Measurements from ENCODE around the gene IFNL3. TPM values are rescaled to one million over a fixed set of nuclear protein-coding genes. Genes with fewer than 3 reads are reported as not detected.

IFNL3 gene
- total RNA-seq, 2 donors from 2014 or later: not detected

- peak in 1 of 2 donors; percentile 12 for ATAC-seq
- intact Hi-C loops (cut with DNase I): loop anchor here in 1 of 2 donors (10.0 kb wide), 1 partner anchor 127 kb away; the partner anchor contains the start of gene LRFN1
Measured at GRCh38 chr19:39197808-39198207, 47.0 kb downstream of the IFNL3 start.

DNA sequence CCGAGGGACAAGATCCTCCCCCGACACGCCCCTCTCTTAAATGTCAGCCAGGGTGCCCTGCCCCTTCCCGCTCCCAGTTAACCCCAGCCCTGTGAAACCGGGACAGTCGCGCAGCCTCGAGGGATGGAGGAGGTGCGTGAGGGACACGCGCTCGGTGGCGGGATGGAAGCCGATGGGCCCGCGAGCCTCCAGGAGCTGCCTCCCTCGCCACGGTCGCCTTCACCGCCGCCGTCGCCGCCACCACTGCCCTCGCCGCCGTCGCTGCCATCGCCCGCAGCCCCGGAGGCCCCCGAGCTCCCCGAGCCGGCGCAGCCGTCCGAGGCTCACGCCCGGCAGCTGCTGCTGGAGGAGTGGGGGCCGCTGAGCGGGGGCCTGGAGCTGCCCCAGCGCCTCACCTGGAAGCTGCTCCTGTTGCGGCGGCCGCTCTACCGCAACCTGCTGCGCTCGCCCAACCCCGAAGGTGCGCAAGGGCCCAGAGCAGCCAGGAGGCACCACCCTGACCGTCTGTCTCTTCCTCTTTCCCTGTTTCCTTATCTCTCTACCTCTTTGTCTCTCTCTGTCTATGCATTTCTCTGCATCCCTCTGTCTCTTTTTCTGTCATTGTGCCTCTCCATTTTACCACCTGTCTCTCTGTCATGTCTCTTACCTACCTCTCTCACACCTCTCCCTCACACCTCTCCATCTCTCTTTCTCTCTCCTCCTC lies 47.8 kb downstream of the IFNL3 start, which contains the start of gene NCCRP1:
Gene NCCRP1 (plus strand): TSS at position 105 of the 703 bp plus-strand sequence. CDS start 19 bp downstream, at position 124.
- DNase-seq (no peak), ATAC-seq (no peak)
- intact Hi-C loops (cut with DNase I): loop anchor here in 1 of 2 donors (10.0 kb wide), 1 partner anchor 128 kb away; the partner anchor contains the start of gene LRFN1

More at GRCh38 chr19:39197808-39198207, 47.0 kb downstream of the IFNL3 start:
- DNase-seq: no peak

GRCh38 chr19:39196320-39196719 lies 48.5 kb downstream of the IFNL3 start:
- ATAC-seq (no peak), DNase-seq (no peak)
- intact Hi-C loops (cut with DNase I): loop anchor here in 1 of 2 donors (10.0 kb wide), 1 partner anchor 128 kb away; the partner anchor contains the start of gene LRFN1

- ATAC-seq (no peak), DNase-seq (no peak)
- intact Hi-C loops (cut with DNase I): loop anchor here in 1 of 2 donors (10.0 kb wide), 1 partner anchor 129 kb away; the partner anchor contains the start of gene LRFN1
Measured at GRCh38 chr19:39195755-39196154, 49.1 kb downstream of the IFNL3 start.

DNA sequence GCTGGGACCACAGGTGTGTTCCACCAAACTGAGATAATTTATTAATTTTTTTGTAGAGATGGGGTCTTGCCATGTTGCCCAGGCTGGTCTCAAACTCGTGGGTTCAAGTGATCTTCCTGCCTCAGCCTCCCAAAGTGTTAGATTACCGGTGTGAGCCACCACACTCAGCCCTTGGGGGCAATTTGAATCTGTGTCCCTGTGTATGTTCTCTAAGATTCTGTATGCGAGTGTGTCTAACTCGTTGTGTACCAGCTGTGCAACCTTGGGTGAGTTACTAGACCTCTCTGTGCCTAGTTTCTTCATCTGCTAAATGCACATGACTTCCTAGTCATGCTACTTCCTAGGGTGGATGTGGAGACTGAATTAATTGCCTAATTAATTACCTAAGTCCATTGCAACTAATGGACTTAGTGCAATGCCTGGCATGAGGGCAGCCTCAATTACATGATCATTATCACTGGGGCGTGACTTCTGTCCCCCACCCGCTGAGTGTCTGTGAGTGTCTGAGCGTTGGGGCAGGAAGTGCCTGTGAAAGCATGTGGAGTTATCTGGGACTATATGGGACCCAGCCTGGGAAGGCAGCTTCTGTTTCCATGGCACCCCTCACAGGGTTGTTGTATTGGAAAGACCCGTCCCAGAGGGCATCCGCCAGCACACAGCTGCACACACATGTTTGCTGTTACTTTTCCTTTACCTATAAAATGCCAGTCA lies 49.8 kb downstream of the IFNL3 start:
- intact Hi-C loops (cut with DNase I): loop anchor here in 1 of 2 donors (10.0 kb wide), 1 partner anchor 130 kb away; the partner anchor contains the start of gene LRFN1
- ATAC-seq (no peak), DNase-seq (no peak)

GRCh38 chr19:39193803-39194202 lies 51.0 kb downstream of the IFNL3 start:
- intact Hi-C loops (cut with DNase I): loop anchor here in 1 of 2 donors (10.0 kb wide), 1 partner anchor 131 kb away; the partner anchor contains the start of gene LRFN1
- ATAC-seq: peak; percentile 69 to 83
- no peak for DNase-seq

Other genes starting within 250 kb of the IFNL3 start
- 10 to 100 TPM; 19.2 to 19.8 TPM for gene FBXO27, start 212.5 kb downstream of the IFNL3 start, total RNA-seq
- not detected for gene ACP7, start 160.6 kb downstream of the IFNL3 start, total RNA-seq
- gene PAK4, start 119.2 kb downstream of the IFNL3 start, total RNA-seq: 10 to 100 TPM; 15.8 to 17.2 TPM
- not detected for gene NCCRP1, start 48.0 kb downstream of the IFNL3 start, total RNA-seq
- gene SYCN, start 40.7 kb downstream of the IFNL3 start, total RNA-seq: not detected
- not detected for gene IFNL4, start 3.9 kb upstream of the IFNL3 start, total RNA-seq
- gene IFNL2, start 23.4 kb upstream of the IFNL3 start, total RNA-seq: not detected
- gene IFNL1, start 51.4 kb upstream of the IFNL3 start, total RNA-seq: not detected
- 1 to 10 TPM in 1 of 2 donors, under 1 TPM in 1; 0.55 to 1.4 TPM for gene LRFN1, start 75.9 kb upstream of the IFNL3 start, total RNA-seq
- gene GMFG, start 91.0 kb upstream of the IFNL3 start, total RNA-seq: 10 to 100 TPM; 29.6 to 43.8 TPM
- gene SAMD4B, start 97.4 kb upstream of the IFNL3 start, total RNA-seq: 10 to 100 TPM; 44.5 to 72.2 TPM
- 10 to 100 TPM; 34.5 to 38.4 TPM for gene PAF1, start 146.1 kb upstream of the IFNL3 start, total RNA-seq
- gene MED29, start 146.4 kb upstream of the IFNL3 start, total RNA-seq: 10 to 100 TPM; 21.3 to 25.1 TPM
- gene ZFP36, start 161.8 kb upstream of the IFNL3 start, total RNA-seq: 100 to 1,000 TPM in 1 of 2 donors, 10 to 100 TPM in 1; 93.5 to 156 TPM
- gene PLEKHG2, start 167.7 kb upstream of the IFNL3 start, total RNA-seq: 10 to 100 TPM; 13.7 to 28.0 TPM
- gene RPS16, start 190.9 kb upstream of the IFNL3 start, total RNA-seq: 1,000 to 10,000 TPM; 1,273 to 1,597 TPM
- gene SUPT5H, start 200.6 kb upstream of the IFNL3 start, total RNA-seq: 10 to 100 TPM; 61.1 to 70.1 TPM
- gene TIMM50, start 235.8 kb upstream of the IFNL3 start, total RNA-seq: 10 to 100 TPM; 60.3 to 71.2 TPM

Measured in left cardiac atrium (tissue), 4 donors.